ENCODE measurements around the gene TTLL9.

- TF ChIP-seq POLR2AphosphoS5 (IDR thresholded peaks at IDR 0.05; ENCODE audit: low read depth, low read length): no peak
- no peak for TF ChIP-seq POLR2A (IDR thresholded peaks at IDR 0.05; ENCODE audit: low read depth, low read length)
- no peak for TF ChIP-seq TAF1 (IDR thresholded peaks at IDR 0.05; ENCODE audit: low read depth, low read length)
- TF ChIP-seq SPI1 (IDR thresholded peaks at IDR 0.05; ENCODE audit: low read depth, low read length): no peak
- no peak for TF ChIP-seq PAX5 (IDR thresholded peaks at IDR 0.05; ENCODE audit: insufficient read depth, low read length, severe bottlenecking)
Observed at GRCh38 chr20:31840906-31841816, 29.3 kb upstream of the TTLL9 start.
